SK-N-SH treated with all-trans-retinoic acid at 6 μM for 48 hours (cell line): ENCODE measurements around the gene KIZ.

Experiments
- ATAC-seq: fragments of 200-7000 bp; cut with Tn5 transposase; 3 replicates; pipeline ENCODE4 v1.9.1; 2020; ENCODE audit warnings: mild to moderate bottlenecking, moderate library complexity
- ARNTL ChIP-seq: fragments of 450-650 bp; formaldehyde crosslinking; IDR thresholded peaks from 2 replicates; pipeline ENCODE4 v1.5.0; 2020; ENCODE audit warnings: low read depth, mild to moderate bottlenecking, moderate library complexity, borderline replicate concordance
- BACH2 ChIP-seq: fragments of 250-450 bp; sonication (Bioruptor Pico); IDR thresholded peaks from 2 replicates; pipeline ENCODE4 v1.9.0; 2021; ENCODE audit warnings: mild to moderate bottlenecking, borderline replicate concordance
- CSDC2 ChIP-seq: fragments of 250-450 bp; sonication (Bioruptor Pico); IDR thresholded peaks from 2 replicates; pipeline ENCODE4 v1.5.0; 2020; ENCODE audit warnings: mild to moderate bottlenecking, moderate library complexity
- ESRRG ChIP-seq: fragments of 250-450 bp; sonication (Bioruptor Pico); IDR thresholded peaks from 2 replicates; pipeline ENCODE4 v1.6.1; 2021; ENCODE audit warnings: mild to moderate bottlenecking
- GLIS3 ChIP-seq: fragments of 250-450 bp; sonication (Bioruptor Pico); IDR thresholded peaks from 2 replicates; pipeline ENCODE4 v1.5.0; 2020; ENCODE audit warnings: mild to moderate bottlenecking, moderate library complexity
- ISL1 ChIP-seq: fragments of 250-450 bp; sonication (Bioruptor Pico); IDR thresholded peaks from 2 replicates; pipeline ENCODE4 v2.1.2; 2022; ENCODE audit warnings: mild to moderate bottlenecking, moderate library complexity
- OSR1 ChIP-seq: fragments of 250-450 bp; sonication (Bioruptor Pico); IDR thresholded peaks from 2 replicates; pipeline ENCODE4 v1.8.0; 2022; ENCODE audit warnings: moderate library complexity, mild to moderate bottlenecking, inconsistent platforms
- PATZ1 ChIP-seq: fragments of 250-450 bp; sonication (Bioruptor Pico); IDR thresholded peaks from 2 replicates; pipeline ENCODE4 v1.8.0; 2020; ENCODE audit warnings: mild to moderate bottlenecking, moderate library complexity, borderline replicate concordance
- PPARA ChIP-seq: fragments of 250-450 bp; sonication (Bioruptor Pico); IDR thresholded peaks from 2 replicates; pipeline ENCODE4 v1.5.0; 2020; ENCODE audit warnings: mild to moderate bottlenecking, borderline replicate concordance
- RARB ChIP-seq: fragments of 250-450 bp; sonication (Bioruptor Pico); IDR thresholded peaks from 2 replicates; pipeline ENCODE4 v1.8.0; 2021; ENCODE audit warnings: mild to moderate bottlenecking, moderate library complexity
- SNAI2 ChIP-seq: fragments of 250-450 bp; sonication (Bioruptor Pico); IDR thresholded peaks from 2 replicates; pipeline ENCODE4 v1.5.0; 2020; ENCODE audit warnings: mild to moderate bottlenecking, moderate library complexity
- TCF4 ChIP-seq: fragments of 250-450 bp; sonication (Bioruptor Pico); IDR thresholded peaks from 2 replicates; pipeline ENCODE4 v1.8.0; 2021; ENCODE audit warnings: mild to moderate bottlenecking, moderate library complexity, borderline replicate concordance
- TOX ChIP-seq: fragments of 250-450 bp; sonication (Bioruptor Pico); IDR thresholded peaks from 2 replicates; pipeline ENCODE4 v1.8.0; 2021; ENCODE audit warnings: mild to moderate bottlenecking, moderate library complexity, borderline replicate concordance
- ZC3H10 ChIP-seq: fragments of 250-450 bp; sonication (Bioruptor Pico); IDR thresholded peaks from 2 replicates; pipeline ENCODE4 v1.5.1; 2021; ENCODE audit warnings: mild to moderate bottlenecking, moderate library complexity
- ZFP3 ChIP-seq: fragments of 250-450 bp; sonication (Bioruptor Pico); IDR thresholded peaks from 2 replicates; pipeline ENCODE4 v1.5.0; 2020; ENCODE audit warnings: mild to moderate bottlenecking, moderate library complexity
- ZFP30 ChIP-seq: fragments of 450-650 bp; formaldehyde crosslinking; IDR thresholded peaks from 2 replicates; pipeline ENCODE4 v1.5.0; 2022; ENCODE audit warnings: mild to moderate bottlenecking, moderate library complexity
- ZNF565 ChIP-seq: fragments of 450-650 bp; formaldehyde crosslinking; conservative IDR thresholded peaks from 2 replicates; pipeline ENCODE4 v1.5.0; 2020; ENCODE audit warnings: low read depth, mild to moderate bottlenecking, moderate library complexity
- ZNF70 ChIP-seq: fragments of 450-650 bp; formaldehyde crosslinking; IDR thresholded peaks from 2 replicates; pipeline ENCODE4 v1.5.0; 2020; ENCODE audit warnings: mild to moderate bottlenecking, moderate library complexity
- ZNF8 ChIP-seq: fragments of 450-650 bp; formaldehyde crosslinking; IDR thresholded peaks from 2 replicates; pipeline ENCODE4 v1.5.0; 2020; ENCODE audit warnings: mild to moderate bottlenecking, moderate library complexity
- TF ChIP-seq, protein P1 (sequence below): fragments of 250-450 bp; sonication (Bioruptor Pico); IDR thresholded peaks from 2 replicates; pipeline ENCODE4 v1.5.1; 2021; ENCODE audit warnings: mild to moderate bottlenecking, moderate library complexity
- TF ChIP-seq, protein P2 (sequence below): fragments of 250-450 bp; sonication (Bioruptor Pico); IDR thresholded peaks from 2 replicates; pipeline ENCODE4 v1.8.0; 2021; ENCODE audit warnings: low read depth, mild to moderate bottlenecking, moderate library complexity, borderline replicate concordance
- TF ChIP-seq, protein P3 (sequence below): fragments of 250-450 bp; sonication (Bioruptor Pico); IDR thresholded peaks from 2 replicates; pipeline ENCODE4 v1.5.1; 2020; ENCODE audit warnings: low read depth, mild to moderate bottlenecking, moderate library complexity

The KIZ gene

GRCh38 chr20:21238818-21239536 lies 113.1 kb downstream of the KIZ start:
- ATAC-seq = no peak

GRCh38 chr20:21240394-21240793 lies 114.5 kb downstream of the KIZ start:
- ATAC-seq = no peak
- TF ChIP-seq, protein P1, sequence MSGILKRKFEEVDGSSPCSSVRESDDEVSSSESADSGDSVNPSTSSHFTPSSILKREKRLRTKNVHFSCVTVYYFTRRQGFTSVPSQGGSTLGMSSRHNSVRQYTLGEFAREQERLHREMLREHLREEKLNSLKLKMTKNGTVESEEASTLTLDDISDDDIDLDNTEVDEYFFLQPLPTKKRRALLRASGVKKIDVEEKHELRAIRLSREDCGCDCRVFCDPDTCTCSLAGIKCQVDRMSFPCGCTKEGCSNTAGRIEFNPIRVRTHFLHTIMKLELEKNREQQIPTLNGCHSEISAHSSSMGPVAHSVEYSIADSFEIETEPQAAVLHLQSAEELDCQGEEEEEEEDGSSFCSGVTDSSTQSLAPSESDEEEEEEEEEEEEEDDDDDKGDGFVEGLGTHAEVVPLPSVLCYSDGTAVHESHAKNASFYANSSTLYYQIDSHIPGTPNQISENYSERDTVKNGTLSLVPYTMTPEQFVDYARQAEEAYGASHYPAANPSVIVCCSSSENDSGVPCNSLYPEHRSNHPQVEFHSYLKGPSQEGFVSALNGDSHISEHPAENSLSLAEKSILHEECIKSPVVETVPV (CRISPR knock-in tag) = no peak

More at GRCh38 chr20:21238818-21239536, 113.1 kb downstream of the KIZ start:
- TF ChIP-seq ZFP3 (CRISPR knock-in tag) (no peak), PATZ1 (CRISPR knock-in tag) (no peak)

DNA sequence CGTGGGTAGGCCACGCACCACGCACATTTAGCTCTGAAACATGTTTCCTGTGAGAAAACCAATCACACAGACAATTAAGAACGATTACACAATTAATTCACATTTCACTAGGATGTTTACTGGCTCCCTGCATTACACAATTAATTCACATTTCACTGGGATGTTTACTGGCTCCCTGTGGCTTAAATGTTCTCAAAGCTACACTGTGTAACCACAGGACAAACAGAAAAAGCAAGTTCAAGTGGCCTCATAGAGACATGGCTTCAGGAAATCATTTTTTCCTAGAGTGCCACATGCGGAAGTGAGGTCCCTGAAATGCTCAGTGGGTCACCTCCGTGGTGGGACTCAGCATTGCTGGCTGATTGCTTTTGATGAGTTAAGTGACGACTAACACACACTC lies 115.5 kb downstream of the KIZ start:
- ATAC-seq = no peak

GRCh38 chr20:21243811-21244210 lies 117.9 kb downstream of the KIZ start:
- TF ChIP-seq TOX (CRISPR knock-in tag) (no peak), ESRRG (no peak), SNAI2 (no peak), PPARA (no peak), ARNTL (CRISPR knock-in tag) (no peak), ZNF565 (CRISPR knock-in tag) (no peak), ZNF70 (CRISPR knock-in tag) (no peak), RARB (CRISPR knock-in tag) (no peak), PATZ1 (CRISPR knock-in tag) (no peak), ISL1 (CRISPR knock-in tag) (no peak), CSDC2 (CRISPR knock-in tag) (no peak), ZFP30 (CRISPR knock-in tag) (no peak), GLIS3 (CRISPR knock-in tag) (no peak), BACH2 (CRISPR knock-in tag) (no peak)
- TF ChIP-seq, protein P1 (CRISPR knock-in tag) = no peak
- TF ChIP-seq, protein P2, sequence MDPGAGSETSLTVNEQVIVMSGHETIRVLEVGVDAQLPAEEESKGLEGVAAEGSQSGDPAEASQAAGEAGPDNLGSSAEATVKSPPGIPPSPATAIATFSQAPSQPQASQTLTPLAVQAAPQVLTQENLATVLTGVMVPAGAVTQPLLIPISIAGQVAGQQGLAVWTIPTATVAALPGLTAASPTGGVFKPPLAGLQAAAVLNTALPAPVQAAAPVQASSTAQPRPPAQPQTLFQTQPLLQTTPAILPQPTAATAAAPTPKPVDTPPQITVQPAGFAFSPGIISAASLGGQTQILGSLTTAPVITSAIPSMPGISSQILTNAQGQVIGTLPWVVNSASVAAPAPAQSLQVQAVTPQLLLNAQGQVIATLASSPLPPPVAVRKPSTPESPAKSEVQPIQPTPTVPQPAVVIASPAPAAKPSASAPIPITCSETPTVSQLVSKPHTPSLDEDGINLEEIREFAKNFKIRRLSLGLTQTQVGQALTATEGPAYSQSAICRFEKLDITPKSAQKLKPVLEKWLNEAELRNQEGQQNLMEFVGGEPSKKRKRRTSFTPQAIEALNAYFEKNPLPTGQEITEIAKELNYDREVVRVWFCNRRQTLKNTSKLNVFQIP = no peak
- TF ChIP-seq, protein P3, sequence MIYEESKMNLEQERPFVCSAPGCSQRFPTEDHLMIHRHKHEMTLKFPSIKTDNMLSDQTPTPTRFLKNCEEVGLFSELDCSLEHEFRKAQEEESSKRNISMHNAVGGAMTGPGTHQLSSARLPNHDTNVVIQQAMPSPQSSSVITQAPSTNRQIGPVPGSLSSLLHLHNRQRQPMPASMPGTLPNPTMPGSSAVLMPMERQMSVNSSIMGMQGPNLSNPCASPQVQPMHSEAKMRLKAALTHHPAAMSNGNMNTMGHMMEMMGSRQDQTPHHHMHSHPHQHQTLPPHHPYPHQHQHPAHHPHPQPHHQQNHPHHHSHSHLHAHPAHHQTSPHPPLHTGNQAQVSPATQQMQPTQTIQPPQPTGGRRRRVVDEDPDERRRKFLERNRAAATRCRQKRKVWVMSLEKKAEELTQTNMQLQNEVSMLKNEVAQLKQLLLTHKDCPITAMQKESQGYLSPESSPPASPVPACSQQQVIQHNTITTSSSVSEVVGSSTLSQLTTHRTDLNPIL = no peak

More for the DNA sequence above, 115.5 kb downstream of the KIZ start:
- TF ChIP-seq GLIS3 (CRISPR knock-in tag) = no peak
- TF ChIP-seq ZNF8 (CRISPR knock-in tag) = no peak
- TF ChIP-seq TCF4 (CRISPR knock-in tag) = no peak
- no peak for TF ChIP-seq PPARA
- no peak for TF ChIP-seq ZNF70 (CRISPR knock-in tag)
- TF ChIP-seq ZNF565 (CRISPR knock-in tag) = no peak
- TF ChIP-seq SNAI2 = no peak
- no peak for TF ChIP-seq ZFP30 (CRISPR knock-in tag)
- TF ChIP-seq ZC3H10 (CRISPR knock-in tag) = no peak
- TF ChIP-seq ESRRG = no peak
- no peak for TF ChIP-seq ARNTL (CRISPR knock-in tag)
- TF ChIP-seq ISL1 (CRISPR knock-in tag) = no peak
- TF ChIP-seq, protein P2 = no peak
- TF ChIP-seq RARB (CRISPR knock-in tag) = no peak
- no peak for TF ChIP-seq OSR1 (CRISPR knock-in tag)
- TF ChIP-seq BACH2 (CRISPR knock-in tag) = no peak

More at GRCh38 chr20:21243811-21244210, 117.9 kb downstream of the KIZ start:
- no peak for ATAC-seq
